GM21619 (cell line): ENCODE measurements around the gene TMBIM1.
A peak's percentile ranks its signal among the peaks of the same experiment; 100 is the strongest.
"Not testable (repeated sequence)": the region's sequence is repeated elsewhere in the genome, so short reads cannot be mapped to it uniquely, and the experiment has no call there.

Source experiments
- ATAC-seq: cut with Tn5 transposase; IDR thresholded peaks from one replicate; pipeline ENCODE4 v1.9.1; 2021; ENCODE audit not compliant: unreplicated experiment

TMBIM1 gene

GRCh38 chr2:218273214-218273907 is 18.9 kb downstream of the TMBIM1 start:
- not testable (repeated sequence) for ATAC-seq

DNA sequence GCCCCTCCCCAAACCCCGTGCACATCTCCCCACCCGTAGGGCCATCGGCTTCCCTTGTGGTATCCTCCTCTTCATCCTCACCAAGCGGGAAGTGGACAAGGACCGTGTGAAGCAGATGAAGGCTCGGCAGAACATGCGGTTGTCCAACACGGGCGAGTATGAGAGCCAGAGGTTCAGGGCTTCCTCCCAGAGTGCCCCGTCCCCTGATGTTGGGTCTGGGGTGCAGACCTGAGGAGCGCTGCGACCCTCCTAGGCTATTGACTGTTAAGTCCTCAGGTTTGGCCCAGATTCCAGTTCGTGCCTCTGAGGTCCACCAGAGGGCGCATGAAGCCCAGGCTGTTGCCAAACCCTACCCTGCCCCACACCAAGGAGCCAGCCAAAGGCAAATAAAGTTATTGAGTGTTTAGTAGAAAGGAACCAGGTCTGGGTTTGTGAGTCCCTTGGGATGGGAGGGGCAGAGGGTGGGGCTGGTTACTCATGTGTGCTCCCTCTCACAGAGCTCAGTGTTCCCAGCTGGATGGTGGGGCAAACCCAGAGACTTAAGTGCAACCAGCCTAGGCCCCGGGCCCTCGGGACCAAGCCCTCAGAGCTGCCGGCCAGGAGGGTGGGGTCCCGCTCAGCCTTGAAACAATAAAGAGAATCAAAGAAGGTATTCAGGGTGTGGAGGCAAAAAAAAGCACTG is 19.6 kb downstream of the TMBIM1 start:
- peak; percentile 20 for ATAC-seq

DNA sequence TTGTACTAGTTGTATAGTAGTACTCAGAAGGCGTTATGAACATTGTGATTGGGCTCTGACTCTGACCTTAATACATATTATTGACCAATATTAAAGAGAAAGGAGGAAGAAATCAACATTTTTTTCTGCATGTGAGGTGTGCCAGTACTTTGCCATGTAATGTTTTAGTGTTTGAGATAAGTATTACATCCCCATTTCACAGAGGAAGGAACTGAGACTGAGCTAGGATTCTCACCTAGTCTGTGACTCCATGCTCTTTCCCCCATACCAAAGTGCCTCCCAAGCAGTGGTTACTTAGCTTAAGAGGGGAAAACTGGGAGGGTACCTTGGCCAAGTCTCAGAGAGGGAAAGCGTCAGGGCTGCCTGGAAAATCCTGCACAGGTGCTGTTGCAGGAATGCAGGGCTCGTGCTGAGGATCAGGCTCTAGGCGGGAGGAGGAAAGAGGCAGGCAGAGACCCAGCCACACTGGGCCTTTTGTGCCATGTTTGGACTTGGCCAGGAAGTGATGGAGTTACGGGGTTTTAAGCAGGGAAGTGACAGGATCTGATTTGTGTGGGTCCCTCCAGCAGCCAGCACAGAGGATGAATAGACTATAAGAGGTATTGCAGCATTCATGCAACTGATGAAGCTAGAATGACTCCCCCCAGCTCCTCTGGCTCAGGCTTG is 20.3 kb downstream of the TMBIM1 start:
- ATAC-seq, result no peak

DNA sequence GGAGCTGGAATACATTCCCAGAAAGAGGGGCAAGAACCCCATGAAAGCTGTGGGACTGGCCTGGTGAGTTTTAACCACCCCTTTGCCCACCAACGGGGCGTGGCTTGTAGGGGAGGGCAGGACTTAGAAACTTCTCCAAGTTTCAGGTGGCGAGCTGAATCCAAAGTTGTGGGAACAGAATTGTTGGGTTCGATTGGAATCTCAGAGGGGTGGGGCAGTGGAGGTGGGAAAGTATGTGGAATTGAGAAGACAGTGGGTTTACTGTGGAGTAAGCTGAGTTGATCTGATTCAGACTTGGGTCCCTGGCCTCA is 20.9 kb downstream of the TMBIM1 start:
- ATAC-seq, result no peak

DNA sequence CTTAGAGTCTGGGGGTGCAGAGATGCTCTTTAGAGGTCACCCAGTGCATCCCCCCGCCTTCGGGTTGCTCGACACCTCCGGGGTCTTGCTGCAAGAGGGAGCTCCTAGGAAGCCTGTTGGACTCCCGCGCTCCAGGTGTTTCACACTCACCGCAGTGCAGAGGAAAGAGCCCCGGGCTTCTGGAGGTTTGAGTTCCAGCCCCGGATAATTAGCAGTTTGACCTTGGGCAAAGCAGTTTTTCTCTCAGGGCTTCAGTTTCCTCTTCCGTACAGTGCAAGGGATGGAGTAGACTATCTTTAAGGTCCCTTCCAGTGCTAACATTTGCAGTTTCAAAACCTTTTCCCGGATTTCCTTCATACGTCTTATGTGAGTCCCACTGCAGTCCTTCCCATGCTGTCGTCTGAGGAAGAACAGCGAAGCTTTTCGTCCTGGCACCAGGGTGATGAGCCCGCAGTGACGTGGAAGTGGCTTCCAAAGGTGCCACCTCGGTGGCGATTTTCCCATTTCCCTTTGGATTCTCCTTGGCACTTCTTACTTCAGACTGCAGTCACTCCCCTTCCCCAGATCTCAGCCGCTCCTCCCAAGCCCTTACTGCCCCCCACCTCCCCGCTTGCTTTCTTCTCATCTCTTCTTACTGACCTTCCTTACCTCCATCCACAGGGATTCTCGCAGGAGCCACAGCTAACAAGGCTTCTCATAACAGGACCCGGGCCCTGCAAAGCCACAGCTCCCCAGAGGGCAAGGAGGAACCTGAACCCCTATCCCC is 21.4 kb downstream of the TMBIM1 start:
- ATAC-seq, result no peak

- peak; percentile 88 for ATAC-seq
Measured at GRCh38 chr2:218269900-218270720, 22.2 kb downstream of the TMBIM1 start, which contains the start of the genes AAMP and PNKD. TSS of gene AAMP (minus strand) at chr2:218270137. CDS start at chr2:218270086, 51 bp downstream. TSS of gene PNKD (plus strand) at chr2:218270519. CDS start at chr2:218270536, 17 bp downstream.

DNA sequence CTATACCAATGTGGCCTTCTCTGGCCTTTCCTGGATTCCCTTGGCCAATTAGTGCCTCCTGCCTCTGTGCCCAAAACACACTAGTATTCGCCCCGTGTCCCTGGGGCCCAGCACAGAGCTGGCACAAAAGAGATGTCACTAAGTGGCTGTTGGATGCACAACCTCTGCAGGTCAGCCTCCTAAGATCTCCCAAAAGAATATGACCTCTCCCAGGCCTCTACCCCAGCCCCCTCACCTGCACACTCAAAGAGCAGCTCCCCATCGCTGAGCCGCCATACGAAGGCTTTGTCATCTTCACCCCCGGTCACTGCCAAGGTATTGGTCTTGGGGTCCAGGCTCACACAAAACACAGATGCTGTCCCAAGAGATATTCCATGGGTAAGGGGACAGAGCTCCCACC is 25.0 kb downstream of the TMBIM1 start:
- no peak for ATAC-seq

DNA sequence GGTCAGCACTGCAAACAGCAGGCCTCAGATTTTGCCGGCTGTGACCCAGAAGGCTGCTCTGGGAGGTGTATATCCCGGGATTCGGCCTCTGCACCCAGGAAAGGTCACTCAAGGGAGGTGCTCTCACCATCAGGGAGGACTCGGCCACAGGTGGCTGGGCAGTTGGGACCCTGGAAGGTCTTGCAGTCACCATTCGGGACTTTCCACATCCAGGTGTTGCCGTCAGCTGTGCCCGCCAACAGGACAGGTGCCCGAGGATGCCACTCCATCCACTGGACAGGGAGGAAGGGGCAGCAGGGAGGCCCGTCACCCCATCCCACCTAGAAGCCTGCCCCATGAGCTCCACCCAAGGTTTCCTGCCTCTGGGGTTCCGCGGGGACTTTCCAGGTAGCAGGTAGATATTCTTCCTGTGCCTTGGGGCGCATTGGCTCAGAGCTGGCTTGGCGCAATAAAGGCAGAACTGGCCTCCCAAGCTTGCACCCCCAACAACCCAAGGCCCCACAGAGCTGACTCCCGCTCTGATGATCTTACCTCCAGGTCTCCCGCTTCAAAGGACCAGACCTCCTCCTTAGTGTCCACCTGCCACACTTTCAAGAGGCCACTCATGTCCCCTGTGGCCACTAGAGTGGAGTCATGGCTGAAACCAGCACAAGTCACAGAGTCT is 25.9 kb downstream of the TMBIM1 start:
- no peak for ATAC-seq

DNA sequence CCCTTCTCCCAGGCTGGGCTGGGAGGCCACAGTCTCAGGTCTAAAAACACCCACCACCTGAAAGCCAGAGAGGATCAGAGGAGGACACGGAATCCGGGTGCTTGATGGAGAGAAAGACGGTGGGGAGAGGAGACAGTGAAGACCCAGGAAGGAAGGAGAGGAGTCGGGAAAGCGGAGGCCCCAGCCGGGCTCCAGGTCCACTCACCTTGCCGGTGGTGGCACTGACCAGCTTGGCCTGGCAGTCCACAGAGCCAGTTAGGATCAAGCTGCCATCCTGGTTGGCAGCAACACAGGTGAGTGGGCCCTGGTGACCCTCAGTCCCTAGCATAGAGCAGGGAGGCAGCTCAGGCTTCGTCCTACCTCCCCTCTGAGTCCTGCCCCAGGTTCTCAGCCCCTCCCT is 26.7 kb downstream of the TMBIM1 start:
- ATAC-seq, result no peak

- ATAC-seq, result no peak
Measured at GRCh38 chr2:218264773-218265561, 27.3 kb downstream of the TMBIM1 start.

DNA sequence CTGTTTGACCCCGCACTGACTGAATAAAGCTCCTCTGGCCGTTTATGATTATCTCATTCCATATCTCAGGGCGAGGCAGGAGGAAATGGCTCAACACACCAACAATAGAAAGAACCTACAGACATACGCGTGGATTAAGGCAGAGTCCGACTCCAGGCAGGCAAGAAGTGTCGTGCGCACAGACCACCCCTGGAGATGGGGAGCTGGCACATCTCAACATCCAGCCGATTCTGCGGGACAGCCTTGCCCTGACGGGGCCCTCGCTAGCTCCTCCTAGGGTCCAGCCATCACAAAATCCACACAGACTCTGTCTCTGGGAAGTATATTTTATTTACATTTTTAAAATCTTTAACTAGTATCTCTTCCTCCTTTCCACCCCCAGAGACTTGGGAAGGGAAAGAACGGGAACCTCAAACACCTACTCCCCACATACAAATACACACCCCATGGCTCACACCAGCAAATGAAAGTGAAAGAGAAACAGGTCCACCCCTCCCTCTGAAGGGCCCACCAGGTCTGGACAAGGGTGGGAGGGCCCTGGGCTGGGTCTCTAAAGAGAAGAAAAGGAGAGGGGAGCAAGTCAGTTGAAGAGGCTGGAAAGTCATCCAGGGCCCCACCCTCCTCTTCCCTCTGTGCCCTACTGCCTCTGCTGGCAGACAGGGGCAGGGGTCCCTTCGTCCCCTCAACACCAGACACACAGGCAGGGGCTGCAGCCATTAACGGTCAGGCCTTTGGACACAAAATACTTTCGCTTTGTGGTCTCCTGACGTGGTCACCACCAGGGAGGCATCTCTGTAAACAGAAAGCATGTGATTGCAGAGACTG is 28.3 kb downstream of the TMBIM1 start:
- no peak for ATAC-seq

DNA sequence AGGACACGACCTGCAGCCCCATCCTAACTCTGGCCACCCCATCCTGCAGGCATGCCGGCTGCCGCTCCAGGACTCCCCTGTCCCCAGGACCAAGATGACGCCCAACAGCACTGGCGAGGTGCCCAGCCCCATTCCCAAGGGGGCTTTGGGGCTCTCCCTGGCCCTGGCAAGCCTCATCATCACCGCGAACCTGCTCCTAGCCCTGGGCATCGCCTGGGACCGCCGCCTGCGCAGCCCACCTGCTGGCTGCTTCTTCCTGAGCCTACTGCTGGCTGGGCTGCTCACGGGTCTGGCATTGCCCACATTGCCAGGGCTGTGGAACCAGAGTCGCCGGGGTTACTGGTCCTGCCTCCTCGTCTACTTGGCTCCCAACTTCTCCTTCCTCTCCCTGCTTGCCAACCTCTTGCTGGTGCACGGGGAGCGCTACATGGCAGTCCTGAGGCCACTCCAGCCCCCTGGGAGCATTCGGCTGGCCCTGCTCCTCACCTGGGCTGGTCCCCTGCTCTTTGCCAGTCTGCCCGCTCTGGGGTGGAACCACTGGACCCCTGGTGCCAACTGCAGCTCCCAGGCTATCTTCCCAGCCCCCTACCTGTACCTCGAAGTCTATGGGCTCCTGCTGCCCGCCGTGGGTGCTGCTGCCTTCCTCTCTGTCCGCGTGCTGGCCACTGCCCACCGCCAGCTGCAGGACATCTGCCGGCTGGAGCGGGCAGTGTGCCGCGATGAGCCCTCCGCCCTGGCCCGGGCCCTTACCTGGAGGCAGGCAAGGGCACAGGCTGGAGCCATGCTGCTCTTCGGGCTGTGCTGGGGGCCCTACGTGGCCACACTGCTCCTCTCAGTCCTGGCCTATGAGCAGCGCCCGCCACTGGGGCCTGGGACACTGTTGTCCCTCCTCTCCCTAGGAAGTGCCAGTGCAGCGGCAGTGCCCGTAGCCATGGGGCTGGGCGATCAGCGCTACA is 29.4 kb downstream of the TMBIM1 start:
- ATAC-seq, result no peak

- no peak for ATAC-seq
Measured at GRCh38 chr2:218262237-218262600, 30.1 kb downstream of the TMBIM1 start.

GRCh38 chr2:218261423-218262236 is 30.7 kb downstream of the TMBIM1 start:
- no peak for ATAC-seq

DNA sequence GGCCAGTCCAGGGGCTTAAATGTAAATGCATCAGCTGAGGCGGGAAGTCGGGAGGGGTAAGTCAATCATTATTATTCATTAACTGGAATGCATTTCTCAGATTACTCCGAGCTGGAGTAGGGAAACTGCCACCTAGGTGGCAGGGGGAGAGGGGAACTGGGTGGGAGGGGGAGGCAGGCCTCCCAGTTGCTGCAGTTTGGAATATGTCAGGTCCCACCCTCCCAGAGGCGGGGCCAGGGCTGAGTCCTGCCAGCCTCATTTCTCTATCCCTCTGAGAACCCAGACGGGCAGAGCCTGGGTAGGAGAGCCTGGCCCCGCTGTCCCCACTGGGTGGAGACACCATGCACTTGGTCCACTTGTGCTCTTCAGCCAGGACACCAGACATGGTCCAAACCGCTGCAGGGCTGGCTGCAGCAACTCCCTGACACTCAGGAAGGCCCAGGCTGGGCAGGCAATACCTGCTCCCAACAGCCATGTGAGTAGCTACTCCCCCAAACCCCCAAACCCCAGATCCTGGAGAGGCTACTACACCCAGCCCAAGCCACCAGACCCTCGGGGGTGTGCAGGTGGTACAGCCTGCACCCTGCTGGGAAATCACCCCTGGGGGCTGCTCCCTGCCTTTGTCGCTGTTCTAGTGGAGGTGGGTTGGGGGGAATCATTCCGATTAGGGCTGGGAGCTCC is 31.4 kb downstream of the TMBIM1 start, which contains the start of gene GPBAR1:
Gene GPBAR1, plus strand, starts transcription at position 274 of the 681 bp plus-strand sequence. CDS start 1,710 bp downstream, outside the sequence.
- no peak for ATAC-seq

DNA sequence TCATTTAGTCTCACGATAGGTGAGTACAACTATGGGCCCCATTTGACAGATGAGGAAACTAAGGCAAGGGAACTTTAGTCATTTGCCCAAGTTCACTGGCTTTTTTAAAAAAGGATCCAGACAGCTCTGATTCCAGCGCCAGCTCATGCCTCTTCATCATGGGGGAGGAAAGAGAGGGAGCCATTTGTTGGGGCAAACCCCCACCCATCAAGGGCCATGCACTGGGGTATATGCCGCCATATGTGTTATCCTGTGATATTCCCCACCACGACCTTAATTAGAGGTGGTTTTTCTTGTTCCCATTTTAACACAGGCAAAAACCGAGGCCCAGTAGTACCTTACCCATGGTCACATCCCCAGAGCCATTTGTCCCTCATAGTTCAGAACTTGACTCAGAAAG is 32.1 kb downstream of the TMBIM1 start:
- ATAC-seq, result no peak
